ENCODE results near the gene CHAT. TPM values are rescaled to one million over a fixed set of nuclear protein-coding genes. Genes with fewer than 3 reads are reported as not detected.

CHAT gene
- total RNA-seq, 1 donor, result not detected

DNA sequence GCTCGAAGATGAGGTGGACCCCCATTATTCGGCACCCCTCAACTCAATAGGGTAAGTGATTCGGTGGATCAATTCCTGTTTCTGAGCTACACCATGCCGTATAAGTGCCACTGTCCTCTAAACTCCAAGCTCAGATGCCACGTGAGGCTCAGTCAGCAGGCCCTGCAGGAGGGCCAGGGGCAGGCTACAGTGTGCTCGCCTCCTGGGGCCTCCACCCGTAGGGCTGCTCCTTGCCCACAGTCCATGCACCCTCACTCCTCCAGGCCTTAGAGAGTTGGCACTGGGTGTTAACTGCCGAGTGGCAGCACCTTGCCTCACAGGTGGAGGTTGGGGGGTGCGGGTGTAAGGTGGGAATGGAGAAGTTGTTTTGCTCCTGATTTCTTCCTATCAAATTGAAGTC lies 77.8 kb downstream of the CHAT start:
- no peak overlapping the region for H3K27ac ChIP-seq (ENCODE audit: low read depth, low read length)
- H2AFZ ChIP-seq (ENCODE audit: low read length), result no peak overlapping the region
- no peaks in the 10 kb centered on the region for H3K79me2 ChIP-seq (ENCODE audit: insufficient read depth, low read length)
- no peak for DNase-seq (ENCODE audit: insufficient read length, low spot score, missing footprints)
- no peaks in the 10 kb centered on the region for H4K20me1 ChIP-seq (ENCODE audit: insufficient read depth, low read length)
- H3K9me3 ChIP-seq (ENCODE audit: low read depth, low read length), result no peaks in the 10 kb centered on the region
- peaks cover 62% of the 10 kb centered on the region for H3K27me3 ChIP-seq (ENCODE audit: insufficient read depth, low read length)
- H3K4me3 ChIP-seq (ENCODE audit: insufficient read depth, low read length), result no peak overlapping the region
- no peaks in the 10 kb centered on the region for H3K4me1 ChIP-seq (ENCODE audit: insufficient read depth, low read length)
- TF ChIP-seq, protein P1, sequence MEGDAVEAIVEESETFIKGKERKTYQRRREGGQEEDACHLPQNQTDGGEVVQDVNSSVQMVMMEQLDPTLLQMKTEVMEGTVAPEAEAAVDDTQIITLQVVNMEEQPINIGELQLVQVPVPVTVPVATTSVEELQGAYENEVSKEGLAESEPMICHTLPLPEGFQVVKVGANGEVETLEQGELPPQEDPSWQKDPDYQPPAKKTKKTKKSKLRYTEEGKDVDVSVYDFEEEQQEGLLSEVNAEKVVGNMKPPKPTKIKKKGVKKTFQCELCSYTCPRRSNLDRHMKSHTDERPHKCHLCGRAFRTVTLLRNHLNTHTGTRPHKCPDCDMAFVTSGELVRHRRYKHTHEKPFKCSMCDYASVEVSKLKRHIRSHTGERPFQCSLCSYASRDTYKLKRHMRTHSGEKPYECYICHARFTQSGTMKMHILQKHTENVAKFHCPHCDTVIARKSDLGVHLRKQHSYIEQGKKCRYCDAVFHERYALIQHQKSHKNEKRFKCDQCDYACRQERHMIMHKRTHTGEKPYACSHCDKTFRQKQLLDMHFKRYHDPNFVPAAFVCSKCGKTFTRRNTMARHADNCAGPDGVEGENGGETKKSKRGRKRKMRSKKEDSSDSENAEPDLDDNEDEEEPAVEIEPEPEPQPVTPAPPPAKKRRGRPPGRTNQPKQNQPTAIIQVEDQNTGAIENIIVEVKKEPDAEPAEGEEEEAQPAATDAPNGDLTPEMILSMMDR (IDR thresholded peaks at IDR 0.05; ENCODE audit: extremely low read depth, low read depth, low read length), result no peak
- no peak overlapping the region for H3K4me2 ChIP-seq (ENCODE audit: insufficient read depth, low read length)
- no peaks in the 10 kb centered on the region for H3K36me3 ChIP-seq (ENCODE audit: insufficient read depth, low read length)

DNA sequence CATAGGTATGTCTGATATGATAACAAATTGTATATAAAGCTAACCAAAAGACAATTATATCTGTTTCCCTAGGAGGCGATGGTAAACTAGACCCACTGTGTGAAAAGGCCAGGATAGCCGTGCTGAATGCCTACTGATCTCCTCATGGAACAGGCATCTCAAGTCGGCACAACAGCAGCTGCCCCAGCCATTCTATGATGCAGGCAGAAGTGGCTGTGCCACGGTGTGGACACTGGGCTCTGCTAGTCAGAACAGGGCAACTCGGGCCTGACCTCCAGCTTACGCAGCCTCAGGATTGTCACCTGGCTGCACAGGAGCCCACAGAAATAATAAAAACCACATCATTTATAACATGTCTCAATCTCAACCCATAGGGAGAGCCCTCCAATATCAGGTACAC lies 80.6 kb downstream of the CHAT start:
- Histone ChIP-seq H4K20me1 (ENCODE audit: insufficient read depth, low read length) (no peaks in the 10 kb centered on the region), H3K4me2 (ENCODE audit: insufficient read depth, low read length) (no peak overlapping the region), H3K27me3 (ENCODE audit: insufficient read depth, low read length) (peaks cover 37% of the 10 kb centered on the region), H3K36me3 (ENCODE audit: insufficient read depth, low read length) (no peaks in the 10 kb centered on the region), H3K9me3 (ENCODE audit: low read depth, low read length) (no peaks in the 10 kb centered on the region), H3K79me2 (ENCODE audit: insufficient read depth, low read length) (no peaks in the 10 kb centered on the region), H3K4me1 (ENCODE audit: insufficient read depth, low read length) (no peaks in the 10 kb centered on the region), H3K4me3 (ENCODE audit: insufficient read depth, low read length) (no peak overlapping the region), H3K27ac (ENCODE audit: low read depth, low read length) (no peak overlapping the region), H2AFZ (ENCODE audit: low read length) (no peak overlapping the region)
- no peak for DNase-seq (ENCODE audit: insufficient read length, low spot score, missing footprints)
- TF ChIP-seq, protein P1 (IDR thresholded peaks at IDR 0.05; ENCODE audit: extremely low read depth, low read depth, low read length), result no peak

DNA sequence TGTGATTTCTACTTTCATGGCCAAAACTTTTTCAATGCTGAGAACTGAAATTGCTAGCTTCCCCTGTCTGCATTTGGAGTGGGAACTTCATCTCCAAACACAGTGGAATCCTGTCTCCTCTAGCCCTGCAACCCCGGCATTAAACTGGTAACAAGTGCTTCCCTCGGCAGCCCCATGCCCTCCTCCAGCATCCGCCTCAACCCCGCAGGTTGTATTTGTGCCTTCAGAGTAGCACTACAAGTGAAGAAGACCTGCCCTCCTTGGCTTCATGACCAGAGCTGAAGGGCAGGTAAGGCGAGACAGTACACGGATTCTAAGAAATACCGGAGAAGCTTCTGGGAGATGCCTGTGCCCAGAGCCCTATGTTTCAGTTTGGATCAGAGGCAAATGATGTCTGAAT lies 82.5 kb downstream of the CHAT start:
- Histone ChIP-seq H3K4me1 (ENCODE audit: insufficient read depth, low read length) (no peaks in the 10 kb centered on the region), H2AFZ (ENCODE audit: low read length) (no peak overlapping the region), H4K20me1 (ENCODE audit: insufficient read depth, low read length) (no peaks in the 10 kb centered on the region), H3K9me3 (ENCODE audit: low read depth, low read length) (no peaks in the 10 kb centered on the region), H3K36me3 (ENCODE audit: insufficient read depth, low read length) (no peaks in the 10 kb centered on the region), H3K27ac (ENCODE audit: low read depth, low read length) (no peak overlapping the region), H3K79me2 (ENCODE audit: insufficient read depth, low read length) (no peaks in the 10 kb centered on the region), H3K4me2 (ENCODE audit: insufficient read depth, low read length) (no peak overlapping the region), H3K27me3 (ENCODE audit: insufficient read depth, low read length) (peaks cover 28% of the 10 kb centered on the region), H3K4me3 (ENCODE audit: insufficient read depth, low read length) (no peak overlapping the region)
- TF ChIP-seq, protein P1 (IDR thresholded peaks at IDR 0.05; ENCODE audit: extremely low read depth, low read depth, low read length), result no peak
- DNase-seq (ENCODE audit: insufficient read length, low spot score, missing footprints), result no peak

DNA sequence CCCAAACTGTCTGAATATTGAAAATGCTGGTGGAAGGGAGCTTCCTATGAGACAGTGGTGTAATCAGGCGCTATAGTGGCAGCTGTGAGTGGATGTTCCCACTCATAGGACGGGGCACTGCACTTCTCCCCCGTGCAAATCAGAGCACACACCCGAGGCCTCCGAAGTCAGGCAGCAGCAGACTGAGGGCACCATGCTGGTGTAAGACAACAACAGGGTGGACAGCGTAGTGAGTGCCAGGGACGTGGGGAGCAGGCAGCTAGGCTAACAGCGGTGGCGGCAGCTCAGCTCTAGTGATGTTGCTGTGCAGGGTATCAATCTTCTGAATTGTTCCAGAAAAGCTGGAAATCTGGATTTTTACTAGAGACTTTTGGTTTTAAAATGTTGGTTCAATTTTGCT lies 84.8 kb downstream of the CHAT start:
- DNase-seq (ENCODE audit: insufficient read length, low spot score, missing footprints), result no peak
- no peak overlapping the region for H2AFZ ChIP-seq (ENCODE audit: low read length)
- peaks cover 12% of the 10 kb centered on the region for H3K27me3 ChIP-seq (ENCODE audit: insufficient read depth, low read length)
- no peaks in the 10 kb centered on the region for H3K79me2 ChIP-seq (ENCODE audit: insufficient read depth, low read length)
- no peak overlapping the region for H3K27ac ChIP-seq (ENCODE audit: low read depth, low read length)
- H3K36me3 ChIP-seq (ENCODE audit: insufficient read depth, low read length), result no peaks in the 10 kb centered on the region
- H3K4me1 ChIP-seq (ENCODE audit: insufficient read depth, low read length), result no peaks in the 10 kb centered on the region
- no peaks in the 10 kb centered on the region for H4K20me1 ChIP-seq (ENCODE audit: insufficient read depth, low read length)
- TF ChIP-seq, protein P1 (IDR thresholded peaks at IDR 0.05; ENCODE audit: extremely low read depth, low read depth, low read length), result no peak
- no peak overlapping the region for H3K4me3 ChIP-seq (ENCODE audit: insufficient read depth, low read length)
- no peak overlapping the region for H3K4me2 ChIP-seq (ENCODE audit: insufficient read depth, low read length)
- H3K9me3 ChIP-seq (ENCODE audit: low read depth, low read length), result no peaks in the 10 kb centered on the region
